ENCODE data around the gene ANP32B. TPM values are rescaled to one million over a fixed set of nuclear protein-coding genes. Genes with fewer than 3 reads are reported as not detected.

Gene ANP32B
- 10 to 100 TPM; 28.5 to 49.0 (median 48.5) TPM for total RNA-seq

GRCh38 chr9:97982683-97983588 is at the start of gene ANP32B:
Gene ANP32B (plus strand): TSS chr9:97983341. CDS start chr9:97983556, 215 bp downstream.
- peak in 1 of 3 donors; percentile 91 for TF ChIP-seq CTCF (IDR thresholded peaks at IDR 0.05)
- peak; percentile 48 for DNase-seq (ENCODE audit: low spot score)
- peak; percentile 90 for ATAC-seq (ENCODE audit: low FRiP score)

- no peak for TF ChIP-seq CTCF (IDR thresholded peaks at IDR 0.05)
- ATAC-seq (ENCODE audit: low FRiP score), result no peak
- no peak for DNase-seq (ENCODE audit: low spot score)
Measured at GRCh38 chr9:97934321-97935115, 48.6 kb upstream of the ANP32B start.

GRCh38 chr9:97935276-97935675 is 47.9 kb upstream of the ANP32B start:
- DNase-seq (ENCODE audit: low spot score), result no peak
- no peak for TF ChIP-seq CTCF (IDR thresholded peaks at IDR 0.05)
- ATAC-seq (ENCODE audit: low FRiP score), result no peak

- DNase-seq (ENCODE audit: low spot score) (no peak), ATAC-seq (ENCODE audit: low FRiP score) (no peak)
- TF ChIP-seq CTCF (IDR thresholded peaks at IDR 0.05), result no peak
Measured at GRCh38 chr9:97936998-97937397, 46.1 kb upstream of the ANP32B start.

- no peak for DNase-seq (ENCODE audit: low spot score)
- ATAC-seq (ENCODE audit: low FRiP score), result no peak
- no peak for TF ChIP-seq CTCF (IDR thresholded peaks at IDR 0.05)
Measured at GRCh38 chr9:97938081-97938644, 45.0 kb upstream of the ANP32B start, which contains the start of gene HEMGN. Gene HEMGN (minus strand): TSS chr9:97938172. CDS start chr9:97938136, 36 bp downstream.

- ATAC-seq (ENCODE audit: low FRiP score), result no peak
- no peak for TF ChIP-seq CTCF (IDR thresholded peaks at IDR 0.05)
- DNase-seq (ENCODE audit: low spot score), result no peak
Measured at GRCh38 chr9:97940233-97940632, 42.9 kb upstream of the ANP32B start.

All from omental fat pad (tissue), 4 donors.